SK-N-SH (cell line): ENCODE data around the gene LSM14B. TPM values are rescaled to one million over a fixed set of nuclear protein-coding genes. Genes with fewer than 3 reads are reported as not detected.

ENCODE experiments used
- CTCF ChIA-PET: fragments of 300-600, 350-600 bp; formaldehyde crosslinking; extraction: SDS; loops from one replicate; lab custom pipeline; 2021; lab: Yijun Ruan, JAX
- POLR2A ChIA-PET: fragments of 350-600 bp; sonication (Branson Sonifier 250); formaldehyde crosslinking; extraction: SDS; loops from one replicate; lab custom pipeline; 2020; ENCODE audit warnings: antibody characterized with exemption, inconsistent platforms; lab: Yijun Ruan, JAX
- DNase-seq: peaks from one replicate; pipeline ENCODE4 v3.0.0; 2012
- H2AFZ ChIP-seq: fragments of 200-600 bp; sonication (generic); 2 replicates; pipeline ENCODE4 v1.8.1; 2016; ENCODE audit warnings: antibody characterized with exemption, mild to moderate bottlenecking, low read depth
- H3F3A ChIP-seq: fragments of 200-600 bp; sonication (generic); replicated peaks from 2 replicates; pipeline ENCODE3; 2016; ENCODE audit warnings: antibody characterized with exemption, mild to moderate bottlenecking; ENCODE audit not compliant: insufficient read depth
- H3K27ac ChIP-seq, 2 experiments: fragments of 200-500 bp in 1 of 2; fragments of 200-600 bp in 1 of 2; sonication (Bioruptor generic) in 1 of 2; sonication (generic), shearing (Covaris generic) in 1 of 2; 2 replicates each; pipeline versions ENCODE4 v1.5.1 to v1.6.1; 2014 to 2016; ENCODE audit warnings: low read depth in 2 of 2, inconsistent platforms in 1 of 2, low read length in 1 of 2, mild to moderate bottlenecking in 1 of 2, mixed read lengths in 1 of 2
- H3K27me3 ChIP-seq: fragments of 200-600 bp; sonication (generic), shearing (Covaris generic); 2 replicates; pipeline ENCODE4 v1.6.1; 2016; ENCODE audit warnings: mixed run types; ENCODE audit not compliant: insufficient read depth
- H3K36me3 ChIP-seq, 2 experiments: fragments of 200-500 bp in 1 of 2; fragments of 200-600 bp in 1 of 2; sonication (Bioruptor generic) in 1 of 2; sonication (generic) in 1 of 2; replicated peaks in 1 of 2; 2 replicates each; pipeline versions ENCODE3 to v1.5.1; 2014 to 2016; ENCODE audit warnings: low read length in 1 of 2, mild to moderate bottlenecking in 1 of 2; ENCODE audit not compliant: insufficient read depth in 2 of 2, control insufficient read depth in 1 of 2
- H3K4me1 ChIP-seq, 2 experiments: fragments of 200-500 bp in 1 of 2; fragments of 200-600 bp in 1 of 2; sonication (Bioruptor generic) in 1 of 2; sonication (generic), shearing (Covaris generic) in 1 of 2; 2 replicates each; pipeline versions ENCODE4 v1.5.1 to v1.6.1; 2014 to 2016; ENCODE audit warnings: low read depth in 1 of 2, low read length in 1 of 2, mixed run types in 1 of 2; ENCODE audit not compliant: insufficient read depth in 2 of 2, control insufficient read depth in 1 of 2
- H3K4me2 ChIP-seq: fragments of 200-600 bp; sonication (generic), shearing (Covaris generic); 2 replicates; pipeline ENCODE4 v1.6.1; 2017; ENCODE audit warnings: mixed run types
- H3K4me3 ChIP-seq, 2 experiments: fragments of 200-500 bp in 1 of 2; fragments of 200-600 bp in 1 of 2; sonication (Bioruptor generic) in 1 of 2; sonication (generic), shearing (Covaris generic) in 1 of 2; 2 replicates each; pipeline versions ENCODE4 v1.5.1 to v1.8.1; 2014 to 2016; ENCODE audit warnings: low read depth in 2 of 2, inconsistent platforms in 1 of 2, low read length in 1 of 2, mild to moderate bottlenecking in 1 of 2, mixed read lengths in 1 of 2, moderate library complexity in 1 of 2
- H3K79me2 ChIP-seq: fragments of 200-600 bp; sonication (generic); 2 replicates; pipeline ENCODE4 v1.8.1; 2017; ENCODE audit warnings: mild to moderate bottlenecking; ENCODE audit not compliant: insufficient read depth
- H3K9ac ChIP-seq: fragments of 200-600 bp; sonication (generic); 2 replicates; pipeline ENCODE4 v1.6.1; 2017; ENCODE audit warnings: mixed run types
- H3K9me2 ChIP-seq: fragments of 200-600 bp; sonication (generic); 2 replicates; pipeline ENCODE4 v1.6.1; 2017; ENCODE audit warnings: mixed run types
- H3K9me3 ChIP-seq: fragments of 200-600 bp; sonication (generic); 2 replicates; pipeline ENCODE4 v1.6.1; 2017; ENCODE audit warnings: mixed run types, mild to moderate bottlenecking, moderate library complexity
- H4K20me1 ChIP-seq: fragments of 200-600 bp; sonication (generic); 2 replicates; pipeline ENCODE4 v1.6.1; 2017; ENCODE audit warnings: mild to moderate bottlenecking, mixed run types; ENCODE audit not compliant: insufficient read depth
- CHD2 ChIP-seq: fragments of 150-350 bp; IDR thresholded peaks from 2 replicates; pipeline ENCODE4 v1.6.1; 2018; ENCODE audit warnings: low read length; ENCODE audit not compliant: partially characterized antibody
- ELF1 ChIP-seq: IDR thresholded peaks from 2 replicates; pipeline ENCODE4 v1.4.0; 2012
- EZH2phosphoT487 ChIP-seq: fragments of 200-600 bp; sonication (generic); IDR thresholded peaks from 2 replicates; pipeline ENCODE4 v1.6.1; 2017; ENCODE audit warnings: low read depth, mixed run types, mild to moderate bottlenecking, antibody characterized with exemption, moderate library complexity, borderline replicate concordance
- FOXM1 ChIP-seq: IDR thresholded peaks from 2 replicates; pipeline ENCODE4 v1.4.0; 2012; ENCODE audit warnings: low read depth, mild to moderate bottlenecking
- JUND ChIP-seq: IDR thresholded peaks from 2 replicates; pipeline ENCODE4 v1.4.0; 2012
- MEF2A ChIP-seq: IDR thresholded peaks from 2 replicates; pipeline ENCODE4 v1.4.0; 2012; ENCODE audit warnings: low read depth, borderline replicate concordance
- RXRA ChIP-seq: IDR thresholded peaks from 2 replicates; pipeline ENCODE4 v1.4.0; 2012; ENCODE audit warnings: low read depth, mild to moderate bottlenecking, borderline replicate concordance
- SMC3 ChIP-seq: IDR thresholded peaks from 2 replicates; pipeline ENCODE4 v1.6.1; 2012; ENCODE audit warnings: low read depth, low read length, improper control_type of control experiment
- TAF1 ChIP-seq: IDR thresholded peaks from 2 replicates; pipeline ENCODE4 v1.6.1; 2012; ENCODE audit warnings: low read depth, mild to moderate bottlenecking, low read length, moderate library complexity, borderline replicate concordance
- TCF12 ChIP-seq: IDR thresholded peaks from 2 replicates; pipeline ENCODE4 v1.4.0; 2012
- WGBS: methylation state at CpG from one replicate; pipeline ENCODE4 v1.1.6; 2017; ENCODE audit warnings: low lambda C conversion rate; 5-methylcytosine and 5-hydroxymethylcytosine counted together
- polyA plus RNA-seq, 3 experiments: library from polyadenylated mRNA; depleted of rRNA; stranded (reverse); fragments of >200 nt; gene quantifications; 2 replicates each; pipeline ENCODE4 v1.2.3, GENCODE V29; 2012
- TF ChIP-seq, protein P1 (sequence below): IDR thresholded peaks from 2 replicates; pipeline ENCODE4 v1.6.1; 2012; ENCODE audit warnings: mild to moderate bottlenecking, low read depth, low read length, moderate library complexity
- TF ChIP-seq, protein P2 (sequence below): fragments of 150-350 bp; IDR thresholded peaks from 2 replicates; pipeline ENCODE4 v1.6.1; 2017; ENCODE audit warnings: antibody characterized with exemption, low read length, low read depth, borderline replicate concordance
- TF ChIP-seq, protein P3 (sequence below): IDR thresholded peaks from 2 replicates; pipeline ENCODE4 v1.4.0; 2012; ENCODE audit warnings: low read depth, borderline replicate concordance

LSM14B gene
- polyA plus RNA-seq, 1 of the 3 experiments (the other 2 are of a cell fraction) = 64.6 TPM

DNA sequence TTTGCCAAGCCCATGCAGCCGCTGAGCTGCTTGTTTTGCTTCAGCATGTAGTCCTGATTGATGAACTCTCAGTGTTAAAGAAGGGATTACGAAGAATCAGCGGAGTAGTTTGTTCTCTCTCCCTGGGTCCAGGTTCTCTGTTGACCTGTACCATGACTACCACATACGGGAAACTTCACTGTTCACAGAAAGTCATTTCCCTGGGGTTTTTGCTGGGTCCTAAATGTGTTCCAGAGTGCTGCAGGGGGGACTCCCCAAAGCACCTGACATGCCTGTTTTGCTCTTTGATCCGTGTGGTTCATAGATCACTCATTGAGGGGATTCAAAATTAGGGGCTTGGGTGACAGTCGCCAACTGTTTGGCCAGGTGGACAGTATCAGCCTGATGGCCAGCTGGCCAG is 5.5 kb downstream of the LSM14B start:
- H3K9me3 ChIP-seq = no peaks in the 10 kb centered on the region
- TF ChIP-seq ELF1 = no peak
- no peak for TF ChIP-seq SMC3
- TF ChIP-seq TAF1 = no peak
- no peak for TF ChIP-seq RXRA
- TF ChIP-seq, protein P1, sequence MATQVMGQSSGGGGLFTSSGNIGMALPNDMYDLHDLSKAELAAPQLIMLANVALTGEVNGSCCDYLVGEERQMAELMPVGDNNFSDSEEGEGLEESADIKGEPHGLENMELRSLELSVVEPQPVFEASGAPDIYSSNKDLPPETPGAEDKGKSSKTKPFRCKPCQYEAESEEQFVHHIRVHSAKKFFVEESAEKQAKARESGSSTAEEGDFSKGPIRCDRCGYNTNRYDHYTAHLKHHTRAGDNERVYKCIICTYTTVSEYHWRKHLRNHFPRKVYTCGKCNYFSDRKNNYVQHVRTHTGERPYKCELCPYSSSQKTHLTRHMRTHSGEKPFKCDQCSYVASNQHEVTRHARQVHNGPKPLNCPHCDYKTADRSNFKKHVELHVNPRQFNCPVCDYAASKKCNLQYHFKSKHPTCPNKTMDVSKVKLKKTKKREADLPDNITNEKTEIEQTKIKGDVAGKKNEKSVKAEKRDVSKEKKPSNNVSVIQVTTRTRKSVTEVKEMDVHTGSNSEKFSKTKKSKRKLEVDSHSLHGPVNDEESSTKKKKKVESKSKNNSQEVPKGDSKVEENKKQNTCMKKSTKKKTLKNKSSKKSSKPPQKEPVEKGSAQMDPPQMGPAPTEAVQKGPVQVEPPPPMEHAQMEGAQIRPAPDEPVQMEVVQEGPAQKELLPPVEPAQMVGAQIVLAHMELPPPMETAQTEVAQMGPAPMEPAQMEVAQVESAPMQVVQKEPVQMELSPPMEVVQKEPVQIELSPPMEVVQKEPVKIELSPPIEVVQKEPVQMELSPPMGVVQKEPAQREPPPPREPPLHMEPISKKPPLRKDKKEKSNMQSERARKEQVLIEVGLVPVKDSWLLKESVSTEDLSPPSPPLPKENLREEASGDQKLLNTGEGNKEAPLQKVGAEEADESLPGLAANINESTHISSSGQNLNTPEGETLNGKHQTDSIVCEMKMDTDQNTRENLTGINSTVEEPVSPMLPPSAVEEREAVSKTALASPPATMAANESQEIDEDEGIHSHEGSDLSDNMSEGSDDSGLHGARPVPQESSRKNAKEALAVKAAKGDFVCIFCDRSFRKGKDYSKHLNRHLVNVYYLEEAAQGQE = no peak
- no peak for TF ChIP-seq FOXM1
- TF ChIP-seq, protein P2, sequence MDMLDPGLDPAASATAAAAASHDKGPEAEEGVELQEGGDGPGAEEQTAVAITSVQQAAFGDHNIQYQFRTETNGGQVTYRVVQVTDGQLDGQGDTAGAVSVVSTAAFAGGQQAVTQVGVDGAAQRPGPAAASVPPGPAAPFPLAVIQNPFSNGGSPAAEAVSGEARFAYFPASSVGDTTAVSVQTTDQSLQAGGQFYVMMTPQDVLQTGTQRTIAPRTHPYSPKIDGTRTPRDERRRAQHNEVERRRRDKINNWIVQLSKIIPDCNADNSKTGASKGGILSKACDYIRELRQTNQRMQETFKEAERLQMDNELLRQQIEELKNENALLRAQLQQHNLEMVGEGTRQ = no peak
- no peak for TF ChIP-seq MEF2A
- TF ChIP-seq, protein P3, sequence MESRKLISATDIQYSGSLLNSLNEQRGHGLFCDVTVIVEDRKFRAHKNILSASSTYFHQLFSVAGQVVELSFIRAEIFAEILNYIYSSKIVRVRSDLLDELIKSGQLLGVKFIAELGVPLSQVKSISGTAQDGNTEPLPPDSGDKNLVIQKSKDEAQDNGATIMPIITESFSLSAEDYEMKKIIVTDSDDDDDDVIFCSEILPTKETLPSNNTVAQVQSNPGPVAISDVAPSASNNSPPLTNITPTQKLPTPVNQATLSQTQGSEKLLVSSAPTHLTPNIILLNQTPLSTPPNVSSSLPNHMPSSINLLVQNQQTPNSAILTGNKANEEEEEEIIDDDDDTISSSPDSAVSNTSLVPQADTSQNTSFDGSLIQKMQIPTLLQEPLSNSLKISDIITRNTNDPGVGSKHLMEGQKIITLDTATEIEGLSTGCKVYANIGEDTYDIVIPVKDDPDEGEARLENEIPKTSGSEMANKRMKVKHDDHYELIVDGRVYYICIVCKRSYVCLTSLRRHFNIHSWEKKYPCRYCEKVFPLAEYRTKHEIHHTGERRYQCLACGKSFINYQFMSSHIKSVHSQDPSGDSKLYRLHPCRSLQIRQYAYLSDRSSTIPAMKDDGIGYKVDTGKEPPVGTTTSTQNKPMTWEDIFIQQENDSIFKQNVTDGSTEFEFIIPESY = no peak
- no peak for TF ChIP-seq TCF12
- TF ChIP-seq JUND = no peak
- no peak for TF ChIP-seq CHD2
- no peak for TF ChIP-seq EZH2phosphoT487
- TF ChIP-seq, all 33 proteins: peak for 0
- peaks cover 43% of the 10 kb centered on the region for H4K20me1 ChIP-seq
- no peak overlapping the region for H3K4me3 ChIP-seq
- H3F3A ChIP-seq = no peaks in the 10 kb centered on the region
- H3K4me2 ChIP-seq = no peak overlapping the region
- no peak overlapping the region for H2AFZ ChIP-seq
- no peaks in the 10 kb centered on the region for H3K27me3 ChIP-seq
- peaks cover 63% of the 10 kb centered on the region for H3K79me2 ChIP-seq
- peaks cover 38 to 77% of the 10 kb centered on the region in 2 experiments for H3K36me3 ChIP-seq
- WGBS = 90% methylated on average over 6 of the region's 6 CpGs
- no peak overlapping the region for H3K27ac ChIP-seq
- CTCF ChIA-PET = interaction anchor here (1.3 to 6.2 kb wide), 4 partner anchors 8 to 117 kb away, joined by 6 to 44 read pairs (median 13); no protein-coding TSS in a partner anchor
- H3K9me2 ChIP-seq = no peaks in the 10 kb centered on the region
- no peak for DNase-seq
- POLR2A ChIA-PET = no interaction called here
- H3K4me1 ChIP-seq = peaks cover 9 to 15% of the 10 kb centered on the region in 2 experiments; a peak in 3 of 4 replicates
- no peak overlapping the region for H3K9ac ChIP-seq
